GM18519 (cell line): ENCODE measurements around the gene GTF2H2C.
"Not testable (repeated sequence)": the region's sequence is repeated elsewhere in the genome, so short reads cannot be mapped to it uniquely, and the experiment has no call there.

Source experiments
- ATAC-seq: cut with Tn5 transposase; IDR thresholded peaks from one replicate; pipeline ENCODE4 v1.9.1; 2021; ENCODE audit warnings: mild to moderate bottlenecking, moderate library complexity; ENCODE audit not compliant: unreplicated experiment, low FRiP score

Gene GTF2H2C

DNA sequence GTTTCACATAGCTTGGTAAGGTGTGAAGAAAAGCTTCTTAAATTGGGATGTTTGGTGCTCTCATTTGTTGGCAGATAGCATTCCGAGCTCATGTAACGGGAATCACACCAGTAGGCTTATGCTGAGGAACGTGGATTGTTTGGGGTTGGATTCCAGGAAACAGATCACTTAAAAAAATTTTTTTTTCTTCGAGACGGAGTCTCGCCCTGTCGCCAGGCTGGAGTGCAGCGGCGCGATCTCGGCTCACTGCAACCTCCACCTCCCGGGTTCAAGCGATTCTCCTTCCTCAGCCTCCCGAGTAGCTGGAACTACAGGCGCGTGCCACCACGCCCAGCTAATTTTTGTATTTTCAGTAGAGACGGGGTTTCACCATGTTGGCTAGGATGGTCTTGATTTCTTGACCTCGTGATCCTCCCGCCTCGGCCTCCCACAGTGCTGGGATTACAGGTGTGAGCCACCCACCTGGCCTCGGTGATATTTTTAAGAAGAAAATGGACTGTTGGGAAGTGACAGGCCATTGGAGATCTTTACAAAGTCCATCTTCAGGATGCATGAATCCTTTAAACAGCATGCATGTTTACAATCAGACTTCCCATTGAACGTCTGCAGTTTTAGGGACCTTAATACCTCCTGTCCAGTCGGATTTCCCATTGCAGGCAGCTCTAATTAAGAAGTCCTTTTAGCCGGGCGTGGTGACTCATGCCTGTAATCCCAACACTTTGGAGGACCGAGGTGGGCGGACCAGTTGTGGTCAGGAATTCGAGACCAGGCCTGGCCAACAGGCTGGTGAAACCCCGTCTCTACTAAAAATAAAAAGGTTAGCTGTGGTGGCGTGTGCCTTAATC is 818 bp downstream of the GTF2H2C start:
- not testable (repeated sequence) for ATAC-seq

DNA sequence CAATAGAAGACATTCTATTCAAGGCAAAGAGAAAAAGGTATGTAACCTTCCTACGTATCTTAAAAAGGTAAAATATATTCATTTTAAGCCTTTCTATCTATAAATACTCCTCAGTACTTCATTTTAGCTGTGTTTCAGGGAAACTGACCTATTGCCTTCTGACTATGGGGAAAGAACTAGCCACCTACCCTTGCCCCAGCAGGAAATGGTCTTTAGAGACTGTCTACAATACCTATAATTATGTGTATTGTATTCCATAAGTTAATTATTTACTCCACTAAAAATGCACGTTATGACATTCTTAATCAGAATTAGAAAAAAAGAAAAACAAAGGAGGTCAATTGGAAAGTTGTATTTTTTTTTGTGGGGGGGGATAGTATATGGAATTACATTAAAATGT is 6.2 kb downstream of the GTF2H2C start:
- not testable (repeated sequence) for ATAC-seq

DNA sequence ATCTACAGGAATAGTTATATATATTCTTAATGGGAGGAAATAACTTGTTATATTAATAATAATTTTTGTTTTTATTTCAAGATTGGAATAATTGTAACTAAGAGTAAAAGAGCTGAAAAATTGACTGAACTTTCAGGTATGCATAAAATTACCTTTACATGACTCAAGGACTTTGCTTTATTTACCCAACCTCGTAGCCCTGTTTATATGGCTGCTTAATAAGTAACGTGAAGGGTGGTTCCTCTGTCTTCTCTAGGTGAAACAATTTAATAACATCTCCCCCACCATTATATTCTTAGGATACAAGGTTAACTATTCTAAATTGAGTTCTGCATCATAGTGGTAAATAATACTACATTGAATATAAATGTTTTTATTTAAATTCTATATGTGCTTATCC is 8.1 kb downstream of the GTF2H2C start:
- not testable (repeated sequence) for ATAC-seq

DNA sequence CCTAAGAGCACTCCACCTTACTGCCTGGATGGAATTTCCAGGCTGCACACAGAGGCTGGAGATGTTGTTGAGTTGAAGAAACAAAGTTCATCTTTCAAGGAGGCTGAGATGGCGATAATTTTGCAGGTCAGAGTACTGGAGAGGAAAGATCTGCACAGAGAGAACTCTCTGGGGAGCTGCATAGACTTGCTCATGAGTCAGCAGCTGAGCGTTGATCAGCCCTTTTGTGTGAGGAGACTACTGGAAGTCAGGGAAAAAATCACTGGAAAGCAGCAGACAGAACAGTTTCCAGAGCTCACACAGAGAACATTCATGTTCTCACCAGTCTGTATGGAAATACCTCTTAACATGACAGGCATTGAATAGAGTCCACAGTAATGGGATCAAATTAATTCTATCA is 23.4 kb downstream of the GTF2H2C start:
- ATAC-seq, result not testable (repeated sequence)

DNA sequence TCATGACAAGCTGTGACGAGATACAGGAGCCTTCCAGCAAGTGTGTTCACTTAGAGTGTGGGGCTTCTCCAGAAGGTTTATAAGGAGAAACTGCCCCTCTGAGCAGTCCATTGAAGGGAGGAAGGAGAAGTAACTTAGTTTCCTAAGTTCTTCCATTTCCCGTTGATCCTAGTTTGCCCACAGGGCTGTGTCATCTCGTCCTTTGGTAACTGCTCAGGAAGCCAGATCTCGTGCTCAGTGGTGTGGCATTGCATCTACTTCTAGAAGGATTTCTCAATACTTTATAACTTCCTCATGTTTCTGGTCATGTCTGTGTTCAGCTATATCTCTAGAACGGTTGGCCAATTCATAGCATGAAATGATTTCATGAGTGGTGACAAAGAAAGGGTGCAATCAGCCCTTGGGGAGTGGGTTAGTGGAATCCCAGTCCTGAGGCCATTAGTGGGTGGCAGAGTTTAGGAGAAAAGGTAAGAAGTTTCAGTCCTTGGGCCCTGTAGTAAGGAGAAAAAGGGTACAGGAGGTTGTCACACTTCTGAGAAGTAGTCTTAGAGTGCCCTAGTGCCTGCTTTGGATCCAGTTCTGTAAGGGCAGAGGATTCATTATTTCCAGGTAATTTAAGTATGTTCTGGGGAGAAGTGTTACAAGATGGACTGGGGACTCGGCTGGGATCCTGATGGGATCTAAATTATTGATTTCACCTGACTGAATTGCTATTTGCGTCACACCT is 36.3 kb downstream of the GTF2H2C start:
- ATAC-seq, result not testable (repeated sequence)

DNA sequence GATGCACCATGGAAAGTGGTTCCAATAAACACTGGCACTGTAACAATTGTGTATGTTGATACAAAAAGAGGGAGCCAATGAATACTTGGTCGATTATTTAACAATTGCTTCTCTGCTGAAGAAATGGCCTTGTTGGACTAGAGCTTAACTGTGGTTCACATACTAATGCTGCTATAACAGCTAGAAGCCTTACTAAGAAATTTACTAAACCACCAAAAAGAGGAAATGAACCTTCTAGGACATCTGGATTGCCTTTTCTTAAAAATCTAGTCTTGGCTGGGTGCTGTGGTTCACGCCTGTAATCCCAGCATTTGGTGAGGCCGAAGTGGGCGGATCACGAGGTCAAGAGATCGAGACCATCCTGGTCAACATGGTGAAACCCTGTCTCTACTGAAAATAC is 42.0 kb downstream of the GTF2H2C start:
- peak; percentile 65 for ATAC-seq

DNA sequence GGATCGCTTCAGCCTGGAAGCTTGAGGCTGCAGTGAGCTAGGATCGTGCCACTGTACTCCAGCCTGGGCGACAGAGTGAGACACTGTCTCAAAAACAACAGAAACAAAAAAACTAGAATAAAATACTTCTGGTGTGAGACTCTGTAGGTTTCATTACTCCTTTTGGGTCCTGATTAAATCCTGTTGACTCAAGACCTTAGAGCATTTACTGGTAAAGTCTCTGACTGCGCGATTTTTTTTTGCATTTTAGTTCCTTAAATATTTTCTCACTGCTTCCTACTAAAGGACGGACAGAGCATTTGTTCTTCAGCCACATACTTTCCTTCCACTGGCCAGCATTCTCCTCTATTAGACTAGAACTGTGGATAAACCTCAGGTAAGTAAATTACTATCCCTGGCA is 46.8 kb downstream of the GTF2H2C start:
- ATAC-seq, result not testable (repeated sequence)

DNA sequence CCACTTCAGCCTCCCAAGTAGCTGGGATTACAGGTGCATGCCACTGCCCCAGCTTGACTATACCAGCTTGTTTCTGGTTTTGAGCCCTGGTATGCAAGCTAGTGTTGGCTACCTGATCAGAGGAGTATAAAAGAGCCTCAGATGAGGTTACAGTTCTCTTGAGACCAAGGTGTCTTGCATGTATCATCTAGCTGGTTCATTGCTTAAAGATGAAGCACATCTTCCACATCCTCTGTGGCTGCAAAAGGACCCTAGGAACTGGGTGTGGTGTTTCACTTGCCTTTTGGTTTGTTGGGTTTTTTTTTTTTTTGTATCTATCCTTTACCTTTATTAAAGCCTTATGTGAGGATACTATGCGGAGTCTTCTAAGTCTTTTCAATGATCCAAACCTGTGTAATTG is 47.8 kb downstream of the GTF2H2C start:
- not testable (repeated sequence) for ATAC-seq

DNA sequence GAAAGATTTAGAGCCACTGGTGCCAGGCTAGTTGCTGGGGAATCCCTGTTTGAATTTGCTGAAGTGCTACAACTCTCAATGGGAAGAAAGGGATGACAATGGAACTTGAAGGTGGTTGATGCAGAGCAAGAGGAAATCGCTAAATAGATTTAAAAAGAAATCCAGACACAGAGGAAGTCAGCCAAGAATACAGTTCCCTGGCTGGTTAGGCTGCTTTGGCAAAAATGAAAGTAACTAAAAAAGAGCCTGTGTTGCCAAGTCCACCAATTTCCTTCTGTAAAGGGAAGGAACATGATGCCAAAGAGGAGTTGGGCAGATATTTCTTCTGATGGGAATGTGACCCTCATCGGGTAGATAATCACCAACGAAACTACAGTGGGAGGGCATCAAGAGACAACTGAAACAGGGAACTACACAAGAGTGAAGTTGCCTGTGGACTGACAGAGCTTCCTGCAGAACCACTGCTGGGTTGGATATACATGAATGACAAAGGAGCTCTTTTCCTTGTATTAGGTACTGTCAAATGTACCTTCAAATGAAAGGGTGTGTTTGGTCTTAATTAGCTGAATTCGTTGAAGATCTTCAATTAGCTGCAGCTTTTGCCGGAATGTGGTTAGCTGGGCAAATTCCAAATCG is 49.0 kb downstream of the GTF2H2C start:
- ATAC-seq, result not testable (repeated sequence)

DNA sequence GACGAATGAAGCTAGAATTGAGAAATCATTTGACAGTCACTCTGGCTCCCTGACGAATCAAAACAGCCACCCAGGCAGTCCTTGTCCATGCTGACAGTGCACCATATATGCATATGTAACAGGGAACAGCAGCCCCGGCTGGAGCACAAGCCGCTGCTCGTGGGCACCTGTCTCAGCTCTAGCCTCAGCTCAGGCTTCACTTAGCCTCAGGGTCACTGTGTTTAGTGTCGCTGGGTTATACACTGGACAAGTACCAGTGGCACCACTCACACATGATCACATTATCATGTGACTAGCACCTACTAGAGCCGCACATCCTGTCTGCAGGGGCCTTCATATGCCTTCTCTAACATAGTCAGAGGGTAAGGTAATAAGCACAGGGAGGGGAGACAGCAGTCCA is 54.9 kb downstream of the GTF2H2C start:
- not testable (repeated sequence) for ATAC-seq

DNA sequence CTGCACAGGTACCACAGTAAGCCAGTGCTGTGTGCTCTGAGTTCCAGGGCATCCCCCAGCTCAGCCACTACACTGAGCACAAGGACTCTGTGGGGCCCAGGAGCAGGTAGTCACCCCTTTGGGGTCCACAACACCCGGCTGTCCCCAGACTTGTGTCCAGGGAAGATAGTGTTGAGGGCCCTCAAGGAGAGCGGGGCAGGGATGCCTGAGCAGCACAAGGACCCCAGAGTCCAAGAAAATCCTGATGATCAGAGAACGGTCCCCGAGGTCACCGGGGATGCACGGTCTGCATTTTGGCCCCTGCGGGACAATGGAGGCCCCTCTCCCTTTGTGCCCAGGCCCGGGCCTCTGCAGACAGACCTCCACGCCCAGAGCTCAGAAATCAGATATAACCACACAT is 71.9 kb downstream of the GTF2H2C start:
- not testable (repeated sequence) for ATAC-seq
